HEK293 (cell line): ENCODE data around the gene PLCB3.

Experiments used
- CTCF ChIA-PET: fragments of 350-600 bp; formaldehyde crosslinking; extraction: SDS; loops from one replicate; lab custom pipeline; 2021; ENCODE audit warnings: antibody characterized with exemption; lab: Yijun Ruan, JAX
- POLR2A ChIA-PET: fragments of 300-600 bp; formaldehyde crosslinking; extraction: SDS; loops from one replicate; lab custom pipeline; 2020; ENCODE audit warnings: antibody characterized with exemption, inconsistent platforms; lab: Yijun Ruan, JAX
- H3K27ac ChIP-seq: fragments of 200-500 bp; sonication (Bioruptor generic); 2 replicates; pipeline ENCODE4 v1.5.1; 2014; ENCODE audit warnings: low read depth, low read length, control low read depth, inconsistent platforms; ENCODE audit errors: extremely low read depth
- H3K36me3 ChIP-seq, 2 experiments: fragments of 200-500 bp in 1 of 2; sonication (Bioruptor generic) in 1 of 2; 1 replicate in 1 of 2; 2 replicates in 1 of 2; pipeline ENCODE4 v1.5.1; 2014 to 2017; ENCODE audit warnings: inconsistent platforms in 2 of 2, low read length in 2 of 2; ENCODE audit not compliant: control insufficient read depth in 2 of 2, insufficient read depth in 1 of 2
- H3K4me1 ChIP-seq: fragments of 200-500 bp; sonication (Bioruptor generic); 2 replicates; pipeline ENCODE4 v1.5.1; 2014; ENCODE audit warnings: mild to moderate bottlenecking, low read length, inconsistent platforms; ENCODE audit not compliant: control insufficient read depth, insufficient read depth
- H3K4me3 ChIP-seq: 2 replicates; pipeline ENCODE4 v1.5.1; 2011; ENCODE audit warnings: low read depth, mild to moderate bottlenecking, control low read depth, low read length, moderate library complexity
- H3K9me3 ChIP-seq: fragments of 200-500 bp; sonication (Bioruptor generic); 2 replicates; pipeline ENCODE4 v1.5.1; 2014; ENCODE audit warnings: low read depth, low read length, inconsistent platforms; ENCODE audit not compliant: control insufficient read depth, insufficient read depth
- GFI1B ChIP-seq: fragments of 450-650 bp; formaldehyde crosslinking; IDR thresholded peaks from 2 replicates; pipeline ENCODE4 v1.5.1; 2016; ENCODE audit warnings: missing biosample characterization, missing genetic modification characterization
- IKZF3 ChIP-seq: fragments of 450-650 bp; IDR thresholded peaks from 2 replicates; pipeline ENCODE4 v1.5.0; 2018; ENCODE audit warnings: missing biosample characterization, mild to moderate bottlenecking, missing genetic modification characterization, moderate library complexity
- KLF1 ChIP-seq: fragments of 450-650 bp; formaldehyde crosslinking; IDR thresholded peaks from 2 replicates; pipeline ENCODE4 v1.5.1; 2016; ENCODE audit warnings: missing biosample characterization, missing genetic modification characterization
- PRDM1 ChIP-seq: fragments of 450-650 bp; formaldehyde crosslinking; IDR thresholded peaks from 2 replicates; pipeline ENCODE4; 2016; ENCODE audit warnings: missing biosample characterization, missing genetic modification characterization
- RBAK ChIP-seq: fragments of 450-650 bp; formaldehyde crosslinking; IDR thresholded peaks from 2 replicates; pipeline ENCODE4 v1.5.1; 2016; ENCODE audit warnings: missing biosample characterization, missing genetic modification characterization
- SP2 ChIP-seq: fragments of 450-650 bp; formaldehyde crosslinking; IDR thresholded peaks from 2 replicates; pipeline ENCODE4 v1.5.1; 2016; ENCODE audit warnings: missing biosample characterization, missing genetic modification characterization
- ZBTB17 ChIP-seq: fragments of 450-650 bp; formaldehyde crosslinking; IDR thresholded peaks from 2 replicates; pipeline ENCODE4 v1.5.1; 2016; ENCODE audit warnings: missing biosample characterization, missing genetic modification characterization
- ZBTB7A ChIP-seq: fragments of 450-650 bp; formaldehyde crosslinking; IDR thresholded peaks from 2 replicates; pipeline ENCODE4 v1.5.1; 2016; ENCODE audit warnings: low read depth, missing biosample characterization, missing genetic modification characterization
- ZNF10 ChIP-seq: fragments of 450-650 bp; formaldehyde crosslinking; IDR thresholded peaks from 2 replicates; pipeline ENCODE4 v1.5.1; 2017; ENCODE audit warnings: missing biosample characterization, missing genetic modification characterization
- ZNF37A ChIP-seq: fragments of 450-650 bp; IDR thresholded peaks from 2 replicates; pipeline ENCODE4 v1.5.1; 2018; ENCODE audit warnings: missing biosample characterization, missing genetic modification characterization
- ZNF48 ChIP-seq: fragments of 450-650 bp; formaldehyde crosslinking; IDR thresholded peaks from 2 replicates; pipeline ENCODE4 v1.5.1; 2016; ENCODE audit warnings: missing biosample characterization, missing genetic modification characterization
- ZNF600 ChIP-seq: fragments of 450-650 bp; formaldehyde crosslinking; IDR thresholded peaks from 2 replicates; pipeline ENCODE4 v1.5.1; 2016; ENCODE audit warnings: missing biosample characterization, missing genetic modification characterization
- ZNF843 ChIP-seq: fragments of 450-650 bp; formaldehyde crosslinking; IDR thresholded peaks from 2 replicates; pipeline ENCODE4 v1.5.1; 2016; ENCODE audit warnings: missing biosample characterization, missing genetic modification characterization
- TF ChIP-seq, protein P1 (sequence below): fragments of 450-650 bp; formaldehyde crosslinking; IDR thresholded peaks from 2 replicates; pipeline ENCODE4 v1.5.1; 2016; ENCODE audit warnings: missing biosample characterization, missing genetic modification characterization
- TF ChIP-seq, protein P2 (sequence below): fragments of 450-650 bp; formaldehyde crosslinking; IDR thresholded peaks from 2 replicates; pipeline ENCODE4 v1.5.1; 2016; ENCODE audit warnings: missing biosample characterization, missing genetic modification characterization
- TF ChIP-seq, protein P3 (sequence below): fragments of 450-650 bp; formaldehyde crosslinking; IDR thresholded peaks from 2 replicates; pipeline ENCODE4 v1.5.1; 2017; ENCODE audit warnings: missing biosample characterization, missing genetic modification characterization
- TF ChIP-seq, protein P4 (sequence below): fragments of 450-650 bp; formaldehyde crosslinking; IDR thresholded peaks from 2 replicates; pipeline ENCODE4 v1.5.1; 2017; ENCODE audit warnings: missing biosample characterization, missing genetic modification characterization
- TF ChIP-seq, protein P5 (sequence below): fragments of 450-650 bp; formaldehyde crosslinking; IDR thresholded peaks from 2 replicates; pipeline ENCODE4 v1.5.1; 2017; ENCODE audit warnings: missing biosample characterization, missing genetic modification characterization

PLCB3 gene

DNA sequence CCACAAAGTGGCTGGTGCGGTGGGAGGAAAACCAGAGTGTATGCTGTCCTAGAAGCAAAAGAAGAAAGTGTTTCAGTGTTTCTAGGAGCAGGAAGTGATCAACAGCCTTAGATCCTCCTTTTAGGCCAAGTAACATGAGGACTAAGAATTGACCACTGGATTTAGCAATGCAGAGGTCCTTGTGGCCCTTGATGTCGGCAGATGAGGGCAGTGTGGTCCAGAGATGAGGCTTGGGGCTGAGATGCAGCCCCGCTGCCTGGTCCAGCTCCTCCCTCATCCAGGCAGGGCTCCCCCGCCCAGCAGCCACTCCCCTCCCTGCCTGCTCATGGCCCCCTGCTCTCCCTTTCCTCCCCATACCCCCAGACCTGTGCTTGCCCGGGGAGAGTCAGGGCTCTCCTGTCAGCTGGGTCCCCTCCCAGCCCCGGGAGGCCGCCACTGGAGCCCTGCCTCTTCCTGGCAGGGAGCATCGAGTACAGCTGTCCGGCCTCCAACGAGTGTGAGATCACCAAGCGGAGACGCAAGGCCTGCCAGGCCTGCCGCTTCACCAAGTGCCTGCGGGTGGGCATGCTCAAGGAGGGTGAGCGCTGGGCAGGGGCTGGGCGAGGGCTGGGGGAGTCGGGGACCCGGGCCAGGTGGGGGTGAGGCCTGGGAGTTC lies 62.3 kb downstream of the PLCB3 start (continued):
- no peak for TF ChIP-seq ZNF37A (tag by site-specific recombination)
- TF ChIP-seq, protein P1, sequence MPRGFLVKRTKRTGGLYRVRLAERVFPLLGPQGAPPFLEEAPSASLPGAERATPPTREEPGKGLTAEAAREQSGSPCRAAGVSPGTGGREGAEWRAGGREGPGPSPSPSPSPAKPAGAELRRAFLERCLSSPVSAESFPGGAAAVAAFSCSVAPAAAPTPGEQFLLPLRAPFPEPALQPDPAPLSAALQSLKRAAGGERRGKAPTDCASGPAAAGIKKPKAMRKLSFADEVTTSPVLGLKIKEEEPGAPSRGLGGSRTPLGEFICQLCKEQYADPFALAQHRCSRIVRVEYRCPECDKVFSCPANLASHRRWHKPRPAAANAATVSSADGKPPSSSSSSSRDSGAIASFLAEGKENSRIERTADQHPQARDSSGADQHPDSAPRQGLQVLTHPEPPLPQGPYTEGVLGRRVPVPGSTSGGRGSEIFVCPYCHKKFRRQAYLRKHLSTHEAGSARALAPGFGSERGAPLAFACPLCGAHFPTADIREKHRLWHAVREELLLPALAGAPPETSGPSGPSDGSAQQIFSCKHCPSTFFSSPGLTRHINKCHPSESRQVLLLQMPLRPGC: no peak
- TF ChIP-seq, protein P2, sequence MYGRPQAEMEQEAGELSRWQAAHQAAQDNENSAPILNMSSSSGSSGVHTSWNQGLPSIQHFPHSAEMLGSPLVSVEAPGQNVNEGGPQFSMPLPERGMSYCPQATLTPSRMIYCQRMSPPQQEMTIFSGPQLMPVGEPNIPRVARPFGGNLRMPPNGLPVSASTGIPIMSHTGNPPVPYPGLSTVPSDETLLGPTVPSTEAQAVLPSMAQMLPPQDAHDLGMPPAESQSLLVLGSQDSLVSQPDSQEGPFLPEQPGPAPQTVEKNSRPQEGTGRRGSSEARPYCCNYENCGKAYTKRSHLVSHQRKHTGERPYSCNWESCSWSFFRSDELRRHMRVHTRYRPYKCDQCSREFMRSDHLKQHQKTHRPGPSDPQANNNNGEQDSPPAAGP (tag by site-specific recombination): peak; percentile 61; the same call in 1 of the 2 replicates
- no peak for TF ChIP-seq ZNF48 (tag by site-specific recombination)
- TF ChIP-seq RBAK: no peak
- TF ChIP-seq, protein P3, sequence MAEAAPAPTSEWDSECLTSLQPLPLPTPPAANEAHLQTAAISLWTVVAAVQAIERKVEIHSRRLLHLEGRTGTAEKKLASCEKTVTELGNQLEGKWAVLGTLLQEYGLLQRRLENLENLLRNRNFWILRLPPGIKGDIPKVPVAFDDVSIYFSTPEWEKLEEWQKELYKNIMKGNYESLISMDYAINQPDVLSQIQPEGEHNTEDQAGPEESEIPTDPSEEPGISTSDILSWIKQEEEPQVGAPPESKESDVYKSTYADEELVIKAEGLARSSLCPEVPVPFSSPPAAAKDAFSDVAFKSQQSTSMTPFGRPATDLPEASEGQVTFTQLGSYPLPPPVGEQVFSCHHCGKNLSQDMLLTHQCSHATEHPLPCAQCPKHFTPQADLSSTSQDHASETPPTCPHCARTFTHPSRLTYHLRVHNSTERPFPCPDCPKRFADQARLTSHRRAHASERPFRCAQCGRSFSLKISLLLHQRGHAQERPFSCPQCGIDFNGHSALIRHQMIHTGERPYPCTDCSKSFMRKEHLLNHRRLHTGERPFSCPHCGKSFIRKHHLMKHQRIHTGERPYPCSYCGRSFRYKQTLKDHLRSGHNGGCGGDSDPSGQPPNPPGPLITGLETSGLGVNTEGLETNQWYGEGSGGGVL (tag by site-specific recombination): peak; percentile 23; the same call in 1 of the 2 replicates
- 0 out of 2 replicates have a peak, but pooled peaks have one; percentile 22 for TF ChIP-seq SP2 (tag by site-specific recombination)
- no peak for TF ChIP-seq ZNF10 (tag by site-specific recombination)
- TF ChIP-seq GFI1B (tag by site-specific recombination): no peak

DNA sequence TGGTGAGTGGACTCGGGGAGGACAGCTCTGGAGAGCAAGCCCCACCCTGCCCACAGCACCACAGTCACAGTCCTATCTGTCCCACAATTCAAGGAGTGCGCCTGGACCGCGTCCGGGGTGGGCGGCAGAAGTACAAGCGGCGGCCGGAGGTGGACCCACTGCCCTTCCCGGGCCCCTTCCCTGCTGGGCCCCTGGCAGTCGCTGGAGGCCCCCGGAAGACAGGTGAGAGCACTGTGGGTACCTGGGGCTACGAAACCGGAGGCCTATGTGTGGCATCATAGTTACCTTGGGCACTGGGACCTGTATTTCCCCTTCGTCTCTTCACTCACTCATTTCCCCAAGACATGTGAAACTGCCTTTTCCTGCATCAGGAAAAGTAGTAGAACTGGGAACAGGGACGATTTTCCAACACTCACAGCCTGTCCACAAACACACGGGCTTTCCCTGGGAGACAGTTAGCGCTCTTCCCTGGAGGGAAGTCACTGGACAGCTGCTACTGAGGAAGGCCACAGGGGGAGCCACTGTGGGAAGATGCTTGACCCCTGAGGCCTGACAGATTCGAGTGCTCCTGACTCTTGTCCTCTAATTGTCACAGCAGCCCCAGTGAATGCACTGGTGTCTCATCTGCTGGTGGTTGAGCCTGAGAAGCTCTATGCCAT lies 62.9 kb downstream of the PLCB3 start:
- TF ChIP-seq ZBTB17 (tag by site-specific recombination): peak; percentile 59
- TF ChIP-seq, protein P4, sequence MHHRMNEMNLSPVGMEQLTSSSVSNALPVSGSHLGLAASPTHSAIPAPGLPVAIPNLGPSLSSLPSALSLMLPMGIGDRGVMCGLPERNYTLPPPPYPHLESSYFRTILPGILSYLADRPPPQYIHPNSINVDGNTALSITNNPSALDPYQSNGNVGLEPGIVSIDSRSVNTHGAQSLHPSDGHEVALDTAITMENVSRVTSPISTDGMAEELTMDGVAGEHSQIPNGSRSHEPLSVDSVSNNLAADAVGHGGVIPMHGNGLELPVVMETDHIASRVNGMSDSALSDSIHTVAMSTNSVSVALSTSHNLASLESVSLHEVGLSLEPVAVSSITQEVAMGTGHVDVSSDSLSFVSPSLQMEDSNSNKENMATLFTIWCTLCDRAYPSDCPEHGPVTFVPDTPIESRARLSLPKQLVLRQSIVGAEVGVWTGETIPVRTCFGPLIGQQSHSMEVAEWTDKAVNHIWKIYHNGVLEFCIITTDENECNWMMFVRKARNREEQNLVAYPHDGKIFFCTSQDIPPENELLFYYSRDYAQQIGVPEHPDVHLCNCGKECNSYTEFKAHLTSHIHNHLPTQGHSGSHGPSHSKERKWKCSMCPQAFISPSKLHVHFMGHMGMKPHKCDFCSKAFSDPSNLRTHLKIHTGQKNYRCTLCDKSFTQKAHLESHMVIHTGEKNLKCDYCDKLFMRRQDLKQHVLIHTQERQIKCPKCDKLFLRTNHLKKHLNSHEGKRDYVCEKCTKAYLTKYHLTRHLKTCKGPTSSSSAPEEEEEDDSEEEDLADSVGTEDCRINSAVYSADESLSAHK (tag by site-specific recombination): peak; percentile 44; the same call in 1 of the 2 replicates
- peak; percentile 58; the same call in 1 of the 2 replicates for TF ChIP-seq PRDM1 (tag by site-specific recombination)
- no peak for TF ChIP-seq ZBTB7A (tag by site-specific recombination)
- no peak for TF ChIP-seq KLF1 (tag by site-specific recombination)
- peak; percentile 35; the same call in 1 of the 2 replicates for TF ChIP-seq IKZF3 (tag by site-specific recombination)
- TF ChIP-seq ZNF843 (tag by site-specific recombination): no peak
- TF ChIP-seq, protein P1: no peak
- TF ChIP-seq, protein P5, sequence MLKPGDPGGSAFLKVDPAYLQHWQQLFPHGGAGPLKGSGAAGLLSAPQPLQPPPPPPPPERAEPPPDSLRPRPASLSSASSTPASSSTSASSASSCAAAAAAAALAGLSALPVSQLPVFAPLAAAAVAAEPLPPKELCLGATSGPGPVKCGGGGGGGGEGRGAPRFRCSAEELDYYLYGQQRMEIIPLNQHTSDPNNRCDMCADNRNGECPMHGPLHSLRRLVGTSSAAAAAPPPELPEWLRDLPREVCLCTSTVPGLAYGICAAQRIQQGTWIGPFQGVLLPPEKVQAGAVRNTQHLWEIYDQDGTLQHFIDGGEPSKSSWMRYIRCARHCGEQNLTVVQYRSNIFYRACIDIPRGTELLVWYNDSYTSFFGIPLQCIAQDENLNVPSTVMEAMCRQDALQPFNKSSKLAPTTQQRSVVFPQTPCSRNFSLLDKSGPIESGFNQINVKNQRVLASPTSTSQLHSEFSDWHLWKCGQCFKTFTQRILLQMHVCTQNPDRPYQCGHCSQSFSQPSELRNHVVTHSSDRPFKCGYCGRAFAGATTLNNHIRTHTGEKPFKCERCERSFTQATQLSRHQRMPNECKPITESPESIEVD (tag by site-specific recombination): no peak
- no peak for TF ChIP-seq ZNF600 (tag by site-specific recombination)
- Histone ChIP-seq H3K4me3 (no peak overlapping the region), H3K36me3 (peaks cover 0 to 31% of the 10 kb centered on the region in 2 experiments; a peak in 1 of 3 replicates), H3K4me1 (no peaks in the 10 kb centered on the region), H3K27ac (no peak overlapping the region), H3K9me3 (no peaks in the 10 kb centered on the region)
- CTCF ChIA-PET: interaction anchor here (1.6 to 5.0 kb wide), 3 partner anchors 10 to 41 kb away, joined by 5 to 85 read pairs (median 7); no protein-coding TSS in a partner anchor
- POLR2A ChIA-PET: interaction anchor here (0.7 kb wide), 1 partner anchor 110 kb away, joined by 3 read pairs; no protein-coding TSS in a partner anchor
